Measurements from ENCODE around the gene PREPL.

GRCh38 chr2:44389895-44390294, 28.6 kb upstream of the PREPL start:
- TF ChIP-seq POLR2AphosphoS2 (IDR thresholded peaks at IDR 0.05; ENCODE audit: low read depth, low read length) (no peak), POLR2A (IDR thresholded peaks at IDR 0.05; ENCODE audit: low read depth, low read length) (no peak), EZH2 (IDR thresholded peaks at IDR 0.05; ENCODE audit: borderline replicate concordance, control insufficient read depth, low read depth, low read length) (no peak), PKNOX1 (IDR thresholded peaks at IDR 0.05) (no peak), RAD21 (IDR thresholded peaks at IDR 0.05; ENCODE audit: insufficient read depth, low read depth, low read length) (no peak), CHD2 (IDR thresholded peaks at IDR 0.05; ENCODE audit: borderline replicate concordance, low read depth, low read length) (no peak), NBN (IDR thresholded peaks at IDR 0.05) (no peak), HDAC6 (IDR thresholded peaks at IDR 0.05; ENCODE audit: unreplicated experiment) (no peak), CTCF (IDR thresholded peaks at IDR 0.05 in 2 of 3, conservative IDR thresholded peaks at IDR 0.05 in 1 of 3; ENCODE audit: control insufficient read depth in 2 of 3, extremely low read depth in 1 of 3, insufficient read depth in 1 of 3, low read depth in 3 of 3, low read length in 3 of 3) (no peak; a peak in 1 of 6 replicates), PRDM15 (CRISPR knock-in tag; IDR thresholded peaks at IDR 0.05) (no peak)
